GM18867 (cell line): ENCODE results near the gene STK11.

ENCODE experiments used
- ATAC-seq: cut with Tn5 transposase; IDR thresholded peaks from one replicate; pipeline ENCODE4 v1.9.1; 2021; ENCODE audit warnings: mild to moderate bottlenecking, moderate library complexity; ENCODE audit not compliant: unreplicated experiment

The STK11 gene

GRCh38 chr19:1225440-1226226 lies 20.1 kb downstream of the STK11 start:
- ATAC-seq, result no peak

DNA sequence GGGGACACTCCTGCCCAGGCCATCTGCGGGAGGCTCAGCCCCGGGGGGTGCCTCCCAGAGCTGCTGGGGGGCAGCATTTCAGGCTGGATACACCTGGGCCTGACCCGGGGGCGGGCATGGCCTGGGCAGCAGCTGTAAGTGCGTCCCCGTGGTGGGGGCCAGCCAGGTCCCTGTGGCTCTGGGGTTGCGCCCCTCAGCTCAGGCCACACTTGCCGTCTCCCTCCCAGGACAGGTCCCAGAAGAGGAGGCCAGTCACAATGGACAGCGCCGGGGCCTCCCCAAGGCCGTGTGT lies 20.6 kb downstream of the STK11 start:
- ATAC-seq, result no peak

GRCh38 chr19:1226522-1227303 lies 21.1 kb downstream of the STK11 start:
- no peak for ATAC-seq

DNA sequence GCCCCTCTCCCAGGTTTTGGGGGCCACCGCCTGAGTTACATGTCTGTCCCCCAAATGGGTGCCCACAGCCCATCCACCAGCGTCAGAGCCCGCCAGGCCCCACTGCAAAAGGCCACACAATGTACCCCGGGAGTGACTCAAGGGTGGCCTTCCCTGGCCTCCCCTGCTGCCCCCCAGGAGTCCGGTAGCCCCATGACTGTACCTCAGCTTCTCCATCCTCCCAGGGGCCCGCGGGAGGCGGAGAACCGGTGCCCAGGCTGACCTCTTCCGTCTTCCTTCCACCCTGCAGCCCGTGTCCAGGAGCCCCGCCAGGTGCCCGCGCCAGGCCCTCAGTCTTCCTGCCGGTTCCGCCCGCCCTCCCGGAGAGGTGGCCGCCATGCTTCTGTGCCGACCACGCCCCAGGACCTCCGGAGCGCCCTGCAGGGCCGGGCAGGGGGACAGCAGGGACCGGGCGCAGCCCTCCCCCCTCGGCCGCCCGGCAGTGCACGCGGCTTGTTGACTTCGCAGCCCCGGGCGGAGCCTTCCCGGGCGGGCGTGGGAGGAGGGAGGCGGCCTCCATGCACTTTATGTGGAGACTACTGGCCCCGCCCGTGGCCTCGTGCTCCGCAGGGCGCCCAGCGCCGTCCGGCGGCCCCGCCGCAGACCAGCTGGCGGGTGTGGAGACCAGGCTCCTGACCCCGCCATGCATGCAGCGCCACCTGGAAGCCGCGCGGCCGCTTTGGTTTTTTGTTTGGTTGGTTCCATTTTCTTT lies 21.9 kb downstream of the STK11 start:
- no peak for ATAC-seq

DNA sequence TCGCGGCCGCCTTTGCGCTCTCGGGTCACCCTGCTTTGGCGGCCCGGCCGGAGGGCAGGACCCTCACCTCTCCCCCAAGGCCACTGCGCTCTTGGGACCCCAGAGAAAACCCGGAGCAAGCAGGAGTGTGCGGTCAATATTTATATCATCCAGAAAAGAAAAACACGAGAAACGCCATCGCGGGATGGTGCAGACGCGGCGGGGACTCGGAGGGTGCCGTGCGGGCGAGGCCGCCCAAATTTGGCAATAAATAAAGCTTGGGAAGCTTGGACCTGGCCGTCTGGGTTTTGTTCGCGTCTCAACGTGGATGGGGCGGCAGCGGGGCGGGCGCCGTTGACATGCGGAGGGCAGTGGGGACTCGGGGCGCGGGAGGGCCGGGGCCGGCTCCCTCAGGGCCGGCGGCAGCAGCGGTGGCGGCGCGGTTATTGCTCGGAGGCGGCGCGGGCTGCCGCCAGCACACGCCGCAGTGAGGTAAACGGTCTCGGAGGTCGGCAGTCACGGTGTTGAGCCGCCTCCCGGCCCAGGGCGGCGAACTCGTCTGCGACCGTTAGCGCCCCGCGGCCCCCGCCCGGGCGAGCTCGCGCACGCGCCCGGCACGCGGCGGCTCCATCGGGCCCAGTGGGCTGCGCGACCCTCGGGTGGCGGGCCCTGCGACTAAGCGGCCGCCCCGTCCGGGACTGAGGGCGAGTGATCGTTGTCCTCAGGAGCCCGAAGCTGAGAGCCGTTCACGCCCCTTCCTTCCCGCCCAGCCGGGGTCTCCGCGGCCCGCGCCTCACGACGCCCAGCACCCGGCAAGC lies 22.8 kb downstream of the STK11 start:
- ATAC-seq, result no peak

- ATAC-seq, result no peak
These were observed 23.7 kb downstream of the STK11 start for GRCh38 chr19:1229056-1229923.

GRCh38 chr19:1229924-1230782 lies 24.6 kb downstream of the STK11 start:
- no peak for ATAC-seq

GRCh38 chr19:1230783-1231489 lies 25.4 kb downstream of the STK11 start:
- ATAC-seq, result no peak

DNA sequence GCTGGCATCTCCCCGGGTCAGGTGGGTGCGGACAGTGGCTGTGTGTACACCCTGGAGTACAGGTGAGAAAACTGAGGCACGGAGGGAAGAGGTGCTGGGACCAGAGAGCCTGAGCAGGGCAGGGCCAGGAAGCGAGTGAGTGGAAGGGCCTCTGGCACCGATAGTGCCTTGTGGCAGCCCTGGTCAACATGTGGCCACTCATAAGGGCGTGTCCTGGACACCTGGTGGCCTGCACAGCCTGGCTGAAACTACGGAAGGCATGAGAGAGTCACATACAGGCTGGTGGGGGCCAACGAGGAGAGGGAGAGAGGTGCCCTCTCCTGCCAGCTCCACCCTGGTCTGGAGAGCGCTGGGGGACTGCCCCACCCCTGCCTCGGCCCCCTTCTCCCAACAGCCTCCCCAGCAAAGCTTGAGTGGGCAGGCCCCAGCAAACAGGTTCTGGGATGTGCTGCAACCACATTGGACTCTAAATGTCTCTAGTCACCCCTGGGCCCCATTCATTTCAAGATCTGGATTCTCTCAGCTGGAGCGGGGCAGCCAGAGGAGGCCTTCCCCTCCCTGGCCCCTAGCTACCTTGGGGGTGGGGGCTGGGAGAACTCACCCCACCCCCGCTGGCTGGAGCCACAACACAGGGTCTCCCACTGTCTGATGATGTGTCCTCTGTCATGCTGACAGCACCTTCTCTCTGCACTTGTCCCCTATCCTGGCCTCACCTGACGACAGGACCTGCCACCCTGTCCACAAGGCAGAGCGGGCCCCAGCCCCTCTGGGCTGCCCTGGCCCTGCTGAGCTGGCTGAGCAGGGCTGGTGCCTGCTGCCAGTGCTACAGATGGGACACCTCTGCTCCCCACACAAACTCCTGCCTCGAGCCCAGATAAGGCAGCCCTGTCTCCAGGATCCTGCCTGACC lies 26.4 kb downstream of the STK11 start:
- no peak for ATAC-seq

- ATAC-seq, result no peak
These were observed 27.1 kb downstream of the STK11 start for GRCh38 chr19:1232652-1233072.

GRCh38 chr19:1233115-1233667 lies 27.6 kb downstream of the STK11 start:
- ATAC-seq, result no peak

- ATAC-seq, result no peak
These were observed 28.7 kb downstream of the STK11 start for GRCh38 chr19:1234051-1234954.

DNA sequence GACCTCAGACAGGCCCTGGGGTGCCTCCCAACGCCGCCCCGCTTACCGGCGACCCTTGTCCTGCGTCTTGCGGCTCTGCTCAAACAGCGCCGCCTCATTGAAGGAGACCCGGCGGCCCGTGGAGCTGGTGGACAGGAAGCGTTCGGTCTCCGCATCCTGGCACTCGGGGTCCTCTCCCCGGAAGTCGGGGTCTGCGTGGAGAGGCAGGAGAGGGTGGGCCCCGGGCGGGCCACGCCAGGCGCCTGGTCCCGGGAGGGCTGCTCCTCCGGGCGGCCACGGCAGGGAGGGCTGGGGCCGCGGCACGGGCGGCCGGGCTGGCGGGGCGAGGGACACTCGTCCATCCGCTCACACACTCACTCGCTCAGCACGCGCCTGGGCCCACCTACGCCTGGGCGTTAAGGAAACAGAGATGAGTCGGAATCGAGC lies 29.4 kb downstream of the STK11 start:
- no peak for ATAC-seq

DNA sequence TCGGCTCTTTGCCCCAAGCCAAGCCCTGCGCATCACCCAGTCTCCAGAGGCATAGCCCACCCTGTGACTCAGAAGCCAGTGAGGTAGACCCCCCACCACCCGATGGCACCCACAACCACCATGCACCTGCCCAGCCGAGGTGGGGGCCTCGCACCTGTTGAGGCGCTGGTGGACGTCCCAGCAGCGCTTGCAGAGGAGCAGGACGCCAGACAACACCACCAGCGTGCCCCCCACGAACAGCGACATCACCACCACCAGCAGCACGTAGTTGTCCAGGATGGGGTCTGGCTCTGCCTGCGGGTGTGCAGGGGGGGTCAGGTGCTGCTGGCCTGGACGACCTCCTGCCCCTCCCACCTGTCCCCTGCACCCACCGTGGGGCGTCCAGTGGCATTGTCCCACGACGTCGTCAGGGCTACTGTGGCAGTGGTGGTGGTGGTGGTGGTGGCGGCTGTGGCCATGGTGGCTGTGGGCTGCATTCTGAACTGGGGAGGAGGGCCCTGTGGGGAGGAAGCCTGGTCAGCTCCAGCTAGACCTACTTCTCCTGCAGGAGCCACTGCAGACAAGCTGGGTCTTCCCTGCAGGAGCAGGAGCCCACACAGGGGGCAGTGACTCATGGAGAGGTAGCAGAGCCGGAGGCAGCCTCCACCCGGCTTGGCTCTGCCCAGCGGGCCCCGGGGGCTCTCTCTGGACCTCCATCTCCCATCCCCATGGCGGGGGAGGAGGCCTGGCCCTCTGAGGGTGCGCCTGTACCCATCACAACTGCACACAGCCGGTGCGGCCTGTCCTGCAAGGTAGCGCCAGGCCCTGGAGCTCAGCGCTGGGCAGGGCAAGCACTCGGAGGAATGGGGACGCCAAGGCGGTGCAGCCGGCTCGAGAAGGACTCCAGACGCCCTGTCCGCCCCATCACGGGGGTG lies 30.3 kb downstream of the STK11 start:
- ATAC-seq, result no peak

DNA sequence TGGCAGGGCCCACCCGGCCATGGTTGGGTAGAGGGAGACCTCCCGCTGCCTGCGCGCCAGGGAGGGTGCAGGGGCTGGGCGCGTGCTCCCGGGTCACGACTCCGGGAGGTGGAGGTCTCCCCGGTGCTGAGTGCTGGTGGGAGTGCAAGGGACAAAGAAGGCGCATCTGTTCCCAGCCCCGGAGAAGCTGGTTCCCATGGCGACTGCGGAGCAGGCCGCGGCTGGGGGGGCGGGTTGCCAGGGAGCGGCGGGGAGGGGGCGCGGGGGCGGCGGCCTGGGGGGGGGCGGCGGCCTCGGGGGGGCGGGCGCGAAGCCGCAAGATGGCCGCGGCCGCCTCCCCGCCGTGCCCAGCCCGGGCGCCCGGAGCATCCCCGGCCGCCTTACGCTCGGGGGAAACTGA lies 31.0 kb downstream of the STK11 start:
- ATAC-seq, result no peak
